ENCODE measurements around the gene ZNF451. TPM values are rescaled to one million over a fixed set of nuclear protein-coding genes. Genes with fewer than 3 reads are reported as not detected.

ZNF451 gene
- total RNA-seq, 1 experiment from 2014 or later: 72.2 TPM

DNA sequence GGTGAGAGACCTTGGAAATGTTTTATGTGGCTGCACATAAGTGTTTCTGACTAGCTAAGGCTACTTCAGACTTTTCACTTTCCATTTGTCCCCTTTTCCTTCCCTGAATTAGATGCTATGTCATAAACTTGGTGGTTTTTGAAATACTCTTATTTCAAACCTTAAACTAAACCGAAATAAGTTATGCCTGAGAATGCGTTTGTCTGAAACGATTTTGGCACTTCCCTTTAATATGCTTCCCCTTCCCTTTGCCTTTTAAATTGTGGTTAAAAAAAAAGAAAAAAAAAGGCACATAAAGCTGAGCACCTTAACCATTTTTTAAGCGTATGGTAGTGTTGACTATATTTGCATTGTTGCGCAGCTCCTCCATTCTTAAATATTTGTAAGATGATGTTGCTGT lies 14.3 kb downstream of the ZNF451 start:
- no TSS peak for BruUV-seq (replicated peaks)
- Histone ChIP-seq H3K4me1 (ENCODE audit: insufficient read depth, low read length, poor library complexity, severe bottlenecking) (no peaks in the 10 kb centered on the region), H3K4me3 (ENCODE audit: low read depth, low read length, poor library complexity, severe bottlenecking) (no peak overlapping the region), H3K36me3 (ENCODE audit: insufficient read depth, low read length, poor library complexity, severe bottlenecking) (peaks cover 49% of the 10 kb centered on the region), H3K9me3 (ENCODE audit: low read depth, low read length, poor library complexity, severe bottlenecking) (no peaks in the 10 kb centered on the region), H3K27ac (ENCODE audit: low read depth, low read length, poor library complexity, severe bottlenecking) (no peak overlapping the region), H3K27me3 (replicated peaks; ENCODE audit: insufficient read depth, low read depth, low read length, poor library complexity) (no peaks in the 10 kb centered on the region)
- ChIA-PET CTCF (no interaction called here), POLR2A (ENCODE audit: low non-redundant PET) (no interaction called here)
- TF ChIP-seq, protein P1, sequence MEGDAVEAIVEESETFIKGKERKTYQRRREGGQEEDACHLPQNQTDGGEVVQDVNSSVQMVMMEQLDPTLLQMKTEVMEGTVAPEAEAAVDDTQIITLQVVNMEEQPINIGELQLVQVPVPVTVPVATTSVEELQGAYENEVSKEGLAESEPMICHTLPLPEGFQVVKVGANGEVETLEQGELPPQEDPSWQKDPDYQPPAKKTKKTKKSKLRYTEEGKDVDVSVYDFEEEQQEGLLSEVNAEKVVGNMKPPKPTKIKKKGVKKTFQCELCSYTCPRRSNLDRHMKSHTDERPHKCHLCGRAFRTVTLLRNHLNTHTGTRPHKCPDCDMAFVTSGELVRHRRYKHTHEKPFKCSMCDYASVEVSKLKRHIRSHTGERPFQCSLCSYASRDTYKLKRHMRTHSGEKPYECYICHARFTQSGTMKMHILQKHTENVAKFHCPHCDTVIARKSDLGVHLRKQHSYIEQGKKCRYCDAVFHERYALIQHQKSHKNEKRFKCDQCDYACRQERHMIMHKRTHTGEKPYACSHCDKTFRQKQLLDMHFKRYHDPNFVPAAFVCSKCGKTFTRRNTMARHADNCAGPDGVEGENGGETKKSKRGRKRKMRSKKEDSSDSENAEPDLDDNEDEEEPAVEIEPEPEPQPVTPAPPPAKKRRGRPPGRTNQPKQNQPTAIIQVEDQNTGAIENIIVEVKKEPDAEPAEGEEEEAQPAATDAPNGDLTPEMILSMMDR (conservative IDR thresholded peaks at IDR 0.05; ENCODE audit: low read depth, low read length): no peak
- TF ChIP-seq EZH2 (IDR thresholded peaks at IDR 0.05; ENCODE audit: borderline replicate concordance, low read depth, low read length, poor library complexity, severe bottlenecking): no peak
- no peak for DNase-seq (ENCODE audit: low spot score)
- intact Hi-C loops (cut with micrococcal nuclease; ENCODE audit: unreplicated experiment): no loop called here

DNA sequence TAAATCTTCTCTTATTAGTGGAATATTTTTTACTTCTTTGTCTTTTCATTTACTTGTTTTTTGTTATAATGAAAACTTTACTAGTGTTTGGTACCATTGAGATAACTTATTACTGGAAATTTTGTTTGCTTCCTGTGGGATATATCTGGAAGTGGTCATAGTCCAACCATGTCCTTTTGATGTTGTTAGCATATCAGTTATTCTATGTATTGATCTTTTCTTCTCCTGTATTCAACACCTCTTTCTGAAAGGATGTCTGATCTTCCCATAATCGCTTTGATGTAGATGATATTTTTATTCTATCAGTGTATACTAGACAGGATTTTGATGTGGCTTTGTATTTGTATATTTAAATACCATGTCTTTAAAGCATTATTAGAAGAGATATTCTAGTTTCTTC lies 17.0 kb downstream of the ZNF451 start:
- CTCF ChIA-PET: no interaction called here
- peaks cover 22% of the 10 kb centered on the region for H3K36me3 ChIP-seq (ENCODE audit: insufficient read depth, low read length, poor library complexity, severe bottlenecking)
- BruUV-seq (replicated peaks): no TSS peak

DNA sequence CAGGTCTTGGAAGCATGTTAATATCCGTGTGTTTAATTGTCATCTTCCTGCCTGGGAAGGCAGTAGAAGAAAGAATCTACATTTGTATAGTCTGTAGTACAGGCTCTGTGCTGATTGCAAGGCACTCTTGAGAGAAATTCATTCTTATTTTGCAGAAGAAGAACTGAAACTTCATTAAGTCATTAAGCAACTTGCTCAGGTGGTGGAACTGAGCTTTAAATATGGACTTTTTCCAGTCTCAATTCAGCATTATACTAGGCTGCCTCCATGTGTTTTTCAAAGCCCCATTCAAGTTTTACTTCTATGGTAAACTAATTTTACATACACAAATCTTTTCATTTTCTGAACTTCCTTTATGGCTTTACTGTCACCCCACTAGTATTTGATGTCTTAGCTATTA lies 18.7 kb downstream of the ZNF451 start:
- no peak for TF ChIP-seq EZH2 (IDR thresholded peaks at IDR 0.05; ENCODE audit: borderline replicate concordance, low read depth, low read length, poor library complexity, severe bottlenecking)
- TF ChIP-seq, protein P1 (conservative IDR thresholded peaks at IDR 0.05; ENCODE audit: low read depth, low read length): no peak
- Histone ChIP-seq H3K4me1 (ENCODE audit: insufficient read depth, low read length, poor library complexity, severe bottlenecking) (no peaks in the 10 kb centered on the region), H3K36me3 (ENCODE audit: insufficient read depth, low read length, poor library complexity, severe bottlenecking) (peaks cover 6% of the 10 kb centered on the region), H3K9me3 (ENCODE audit: low read depth, low read length, poor library complexity, severe bottlenecking) (no peaks in the 10 kb centered on the region), H3K27me3 (replicated peaks; ENCODE audit: insufficient read depth, low read depth, low read length, poor library complexity) (no peaks in the 10 kb centered on the region), H3K27ac (ENCODE audit: low read depth, low read length, poor library complexity, severe bottlenecking) (no peak overlapping the region), H3K4me3 (ENCODE audit: low read depth, low read length, poor library complexity, severe bottlenecking) (no peak overlapping the region)
- DNase-seq (ENCODE audit: low spot score): no peak
- ChIA-PET CTCF (no interaction called here), POLR2A (ENCODE audit: low non-redundant PET) (no interaction called here)
- BruUV-seq (replicated peaks): no TSS peak
- intact Hi-C loops (cut with micrococcal nuclease; ENCODE audit: unreplicated experiment): no loop called here

More for the DNA sequence above, 17.0 kb downstream of the ZNF451 start:
- H3K27ac ChIP-seq (ENCODE audit: low read depth, low read length, poor library complexity, severe bottlenecking): no peak overlapping the region
- intact Hi-C loops (cut with micrococcal nuclease; ENCODE audit: unreplicated experiment): no loop called here
- no peaks in the 10 kb centered on the region for H3K9me3 ChIP-seq (ENCODE audit: low read depth, low read length, poor library complexity, severe bottlenecking)
- TF ChIP-seq, protein P1 (conservative IDR thresholded peaks at IDR 0.05; ENCODE audit: low read depth, low read length): no peak
- TF ChIP-seq EZH2 (IDR thresholded peaks at IDR 0.05; ENCODE audit: borderline replicate concordance, low read depth, low read length, poor library complexity, severe bottlenecking): no peak
- no peaks in the 10 kb centered on the region for H3K27me3 ChIP-seq (replicated peaks; ENCODE audit: insufficient read depth, low read depth, low read length, poor library complexity)
- DNase-seq (ENCODE audit: low spot score): no peak
- POLR2A ChIA-PET (ENCODE audit: low non-redundant PET): no interaction called here
- H3K4me1 ChIP-seq (ENCODE audit: insufficient read depth, low read length, poor library complexity, severe bottlenecking): no peaks in the 10 kb centered on the region
- H3K4me3 ChIP-seq (ENCODE audit: low read depth, low read length, poor library complexity, severe bottlenecking): no peak overlapping the region

All from A673 (cell line).